Osteocyte (in vitro differentiated cells): ENCODE data around the gene OSBPL7. TPM values are rescaled to one million over a fixed set of nuclear protein-coding genes. Genes with fewer than 3 reads are reported as not detected.
A peak's percentile ranks its signal among the peaks of the same experiment; 100 is the strongest.

Experiments used
- DNase-seq: peaks from one replicate; pipeline ENCODE4 v3.0.0; 2021; ENCODE audit warnings: mixed read lengths; ENCODE audit not compliant: unreplicated experiment; ENCODE audit errors: extremely low spot score
- H3K27ac Mint-ChIP-seq: one replicate; pipeline ENCODE4 v1.8.0; 2021; ENCODE audit warnings: mild to moderate bottlenecking, mixed read lengths; ENCODE audit not compliant: unreplicated experiment
- H3K27me3 Mint-ChIP-seq: one replicate; pipeline ENCODE4 v1.8.0; 2021; ENCODE audit warnings: mixed read lengths; ENCODE audit not compliant: unreplicated experiment
- H3K36me3 Mint-ChIP-seq: one replicate; pipeline ENCODE4 v1.8.0; 2021; ENCODE audit warnings: mixed read lengths; ENCODE audit not compliant: unreplicated experiment
- H3K4me1 Mint-ChIP-seq: one replicate; pipeline ENCODE4 v1.8.0; 2021; ENCODE audit warnings: mixed read lengths; ENCODE audit not compliant: unreplicated experiment
- H3K4me3 Mint-ChIP-seq: one replicate; pipeline ENCODE4 v1.8.0; 2021; ENCODE audit warnings: mild to moderate bottlenecking, moderate library complexity, mixed read lengths; ENCODE audit not compliant: unreplicated experiment
- H3K9me3 Mint-ChIP-seq: one replicate; pipeline ENCODE4 v1.8.0; 2021; ENCODE audit warnings: mixed read lengths; ENCODE audit not compliant: unreplicated experiment
- total RNA-seq: library from RNA; stranded (reverse); gene quantifications from 2 replicates; pipeline ENCODE4 v1.2.1, GENCODE V29; 2021
- TF ChIP-seq, protein P1 (sequence below): fragments of 200-600 bp; sonication (generic); IDR thresholded peaks from 2 replicates; pipeline ENCODE4 v1.5.0; 2021; ENCODE audit warnings: antibody characterized with exemption, mild to moderate bottlenecking, moderate library complexity

OSBPL7 gene
- total RNA-seq, 1 donor from 2014 or later: 18.0 TPM

DNA sequence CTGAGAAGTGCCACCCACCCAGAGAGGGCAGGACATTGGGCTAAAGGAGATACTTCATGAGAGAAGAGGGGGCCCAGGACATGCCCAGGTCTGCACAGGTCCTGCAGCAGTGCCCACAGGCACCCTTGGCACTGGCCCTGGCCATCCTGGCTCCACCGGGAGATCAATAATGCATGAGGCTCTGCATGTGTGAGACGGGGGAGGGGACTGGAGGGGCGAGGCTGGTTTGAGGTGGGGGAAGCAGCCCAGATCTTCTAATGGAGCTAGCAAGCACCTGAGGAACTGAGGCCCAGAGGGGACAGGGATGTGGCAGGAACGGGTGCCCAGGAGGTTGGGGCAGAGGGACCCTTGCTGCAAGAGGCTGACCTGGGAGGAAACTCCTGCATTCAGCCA, 567 bp downstream of the OSBPL7 start:
- Mint-ChIP-seq H3K27me3 (no peaks in the 10 kb centered on the region), H3K9me3 (no peaks in the 10 kb centered on the region), H3K4me1 (peaks cover 23% of the 10 kb centered on the region), H3K4me3 (peak overlapping the region; percentile 98), H3K27ac (peak overlapping the region; percentile 84), H3K36me3 (peaks cover 15% of the 10 kb centered on the region)
- DNase-seq: no peak
- TF ChIP-seq, protein P1, sequence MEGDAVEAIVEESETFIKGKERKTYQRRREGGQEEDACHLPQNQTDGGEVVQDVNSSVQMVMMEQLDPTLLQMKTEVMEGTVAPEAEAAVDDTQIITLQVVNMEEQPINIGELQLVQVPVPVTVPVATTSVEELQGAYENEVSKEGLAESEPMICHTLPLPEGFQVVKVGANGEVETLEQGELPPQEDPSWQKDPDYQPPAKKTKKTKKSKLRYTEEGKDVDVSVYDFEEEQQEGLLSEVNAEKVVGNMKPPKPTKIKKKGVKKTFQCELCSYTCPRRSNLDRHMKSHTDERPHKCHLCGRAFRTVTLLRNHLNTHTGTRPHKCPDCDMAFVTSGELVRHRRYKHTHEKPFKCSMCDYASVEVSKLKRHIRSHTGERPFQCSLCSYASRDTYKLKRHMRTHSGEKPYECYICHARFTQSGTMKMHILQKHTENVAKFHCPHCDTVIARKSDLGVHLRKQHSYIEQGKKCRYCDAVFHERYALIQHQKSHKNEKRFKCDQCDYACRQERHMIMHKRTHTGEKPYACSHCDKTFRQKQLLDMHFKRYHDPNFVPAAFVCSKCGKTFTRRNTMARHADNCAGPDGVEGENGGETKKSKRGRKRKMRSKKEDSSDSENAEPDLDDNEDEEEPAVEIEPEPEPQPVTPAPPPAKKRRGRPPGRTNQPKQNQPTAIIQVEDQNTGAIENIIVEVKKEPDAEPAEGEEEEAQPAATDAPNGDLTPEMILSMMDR: no peak

DNA sequence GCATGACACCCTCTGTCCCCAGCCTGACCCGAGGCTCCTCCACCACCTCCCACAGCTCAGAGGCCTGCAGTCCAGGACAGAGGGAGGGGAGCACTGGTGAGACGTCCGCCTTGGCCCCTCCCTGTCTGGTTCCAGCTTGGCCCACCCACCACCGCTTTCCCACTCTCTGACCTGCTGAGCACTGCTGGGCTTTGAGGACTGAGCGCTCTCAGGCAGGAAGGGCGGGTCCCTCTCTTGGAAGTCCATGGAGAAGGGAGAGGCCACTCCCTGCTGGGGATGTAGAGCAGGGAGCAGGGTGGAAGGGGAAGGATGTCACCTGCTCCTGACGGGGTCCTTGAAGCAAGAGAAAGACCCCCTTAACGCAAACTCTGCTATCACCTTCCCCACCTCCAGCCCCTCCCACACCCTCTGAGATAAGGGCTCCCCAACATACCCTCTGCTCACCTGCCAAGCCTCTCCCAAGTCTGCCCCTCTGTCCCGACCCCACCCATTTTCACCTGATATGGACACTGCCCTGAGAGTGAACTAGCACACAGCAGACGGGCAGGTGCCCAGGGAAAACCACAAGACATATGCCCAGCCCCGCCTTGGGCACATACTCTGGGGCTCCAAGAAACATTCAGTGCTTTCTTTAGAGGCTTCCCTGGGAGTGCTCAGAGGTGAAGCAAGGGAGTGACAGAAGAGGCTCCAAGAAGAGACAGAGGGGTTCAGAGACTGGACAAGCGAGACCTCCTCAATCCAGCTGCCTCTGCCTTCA, 1.4 kb downstream of the OSBPL7 start:
- TF ChIP-seq, protein P1: no peak
- H3K4me3 Mint-ChIP-seq: peak overlapping the region; percentile 98
- no peaks in the 10 kb centered on the region for H3K27me3 Mint-ChIP-seq
- DNase-seq: no peak
- H3K9me3 Mint-ChIP-seq: no peaks in the 10 kb centered on the region
- H3K4me1 Mint-ChIP-seq: peaks cover 23% of the 10 kb centered on the region
- no peak overlapping the region for H3K27ac Mint-ChIP-seq
- H3K36me3 Mint-ChIP-seq: peaks cover 15% of the 10 kb centered on the region

DNA sequence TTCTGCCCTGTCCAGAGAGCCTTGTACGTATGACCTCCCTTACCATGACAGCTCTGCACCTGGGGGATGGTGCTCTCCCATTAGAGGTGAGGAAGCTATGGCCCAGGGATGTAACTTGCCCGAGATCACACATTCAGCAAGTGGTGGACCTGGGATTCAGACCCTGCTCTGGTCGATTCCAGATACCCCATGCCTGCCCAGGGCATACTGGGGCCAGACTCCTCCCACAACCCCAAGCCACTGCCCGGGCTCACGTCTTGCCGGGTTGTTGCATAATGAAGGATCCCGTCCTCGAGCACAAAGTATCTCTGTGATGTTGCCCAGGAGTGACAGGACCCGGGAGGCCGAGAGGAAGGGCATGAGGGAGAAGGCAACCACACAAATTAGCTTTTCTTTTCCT, 2.1 kb downstream of the OSBPL7 start:
- H3K27me3 Mint-ChIP-seq: no peaks in the 10 kb centered on the region

DNA sequence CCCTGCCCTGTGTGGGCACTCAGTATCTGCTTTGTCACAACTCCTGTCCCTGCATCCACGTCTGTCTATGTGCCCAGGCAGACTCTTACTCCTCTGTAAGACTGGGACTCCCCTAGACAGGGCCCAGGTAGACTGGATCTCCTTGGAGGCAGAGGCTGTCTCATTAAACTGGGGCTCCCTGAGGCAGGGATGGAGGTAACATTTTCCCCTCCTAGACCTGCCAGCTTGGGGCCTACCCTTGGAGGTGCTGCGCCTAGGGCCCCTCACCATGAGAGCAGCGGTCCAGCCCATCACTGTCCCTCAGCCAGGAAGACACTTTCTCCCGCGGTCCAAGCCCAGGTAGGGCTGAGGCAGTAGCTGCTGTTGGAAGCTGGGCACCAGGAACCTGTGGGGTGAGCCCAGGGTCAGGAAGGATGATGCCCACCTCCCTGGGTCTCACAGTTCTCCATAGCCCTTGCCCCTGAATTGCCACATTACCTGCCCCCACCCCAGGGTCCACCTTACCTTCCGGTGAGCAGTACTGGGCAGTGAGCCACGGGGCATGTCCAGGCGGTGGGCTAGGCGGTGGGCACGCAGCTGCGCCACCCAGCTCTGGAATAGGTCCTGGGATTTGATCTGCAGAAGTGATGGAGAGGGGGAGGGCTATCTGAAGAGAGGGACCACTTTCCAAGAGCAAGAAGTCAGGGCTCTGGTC, 3.4 kb downstream of the OSBPL7 start:
- H3K4me3 Mint-ChIP-seq: no peak overlapping the region

More for the DNA sequence above, 2.1 kb downstream of the OSBPL7 start:
- H3K36me3 Mint-ChIP-seq: peaks cover 17% of the 10 kb centered on the region
- H3K27ac Mint-ChIP-seq: no peak overlapping the region
- H3K4me3 Mint-ChIP-seq: no peak overlapping the region
- no peak for DNase-seq
- TF ChIP-seq, protein P1: no peak
- no peaks in the 10 kb centered on the region for H3K9me3 Mint-ChIP-seq
- peaks cover 23% of the 10 kb centered on the region for H3K4me1 Mint-ChIP-seq

DNA sequence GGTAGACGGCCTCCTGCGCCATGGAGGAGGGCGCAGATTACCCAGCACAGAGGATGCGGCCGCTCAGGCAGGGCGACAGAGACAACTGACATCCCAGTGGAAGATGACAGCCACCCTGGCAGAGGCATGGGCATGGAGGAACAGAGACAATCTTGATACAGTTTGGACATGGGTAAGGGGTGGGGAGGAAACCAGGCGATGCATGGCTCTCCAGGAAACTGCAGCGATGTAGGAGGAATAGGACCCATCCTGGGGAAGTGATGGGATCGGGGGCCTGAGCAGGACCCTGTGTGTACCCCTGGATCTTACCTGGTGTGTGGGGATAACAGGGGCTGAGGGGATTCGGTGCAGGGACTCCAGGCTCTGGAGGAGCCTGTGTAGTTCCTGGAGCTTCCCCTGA, 4.6 kb downstream of the OSBPL7 start:
- Mint-ChIP-seq H3K9me3 (no peaks in the 10 kb centered on the region), H3K27me3 (no peaks in the 10 kb centered on the region), H3K4me1 (peaks cover 16% of the 10 kb centered on the region), H3K27ac (no peak overlapping the region), H3K36me3 (peaks cover 17% of the 10 kb centered on the region), H3K4me3 (no peak overlapping the region)
- TF ChIP-seq, protein P1: no peak
- no peak for DNase-seq

More for the DNA sequence above, 3.4 kb downstream of the OSBPL7 start:
- H3K27ac Mint-ChIP-seq: no peak overlapping the region
- H3K4me1 Mint-ChIP-seq: peaks cover 23% of the 10 kb centered on the region
- TF ChIP-seq, protein P1: no peak
- no peak for DNase-seq
- H3K9me3 Mint-ChIP-seq: no peaks in the 10 kb centered on the region
- no peaks in the 10 kb centered on the region for H3K27me3 Mint-ChIP-seq
- peaks cover 15% of the 10 kb centered on the region for H3K36me3 Mint-ChIP-seq
